Measurements from ENCODE around the gene ERBB3.

ERBB3 gene

DNA sequence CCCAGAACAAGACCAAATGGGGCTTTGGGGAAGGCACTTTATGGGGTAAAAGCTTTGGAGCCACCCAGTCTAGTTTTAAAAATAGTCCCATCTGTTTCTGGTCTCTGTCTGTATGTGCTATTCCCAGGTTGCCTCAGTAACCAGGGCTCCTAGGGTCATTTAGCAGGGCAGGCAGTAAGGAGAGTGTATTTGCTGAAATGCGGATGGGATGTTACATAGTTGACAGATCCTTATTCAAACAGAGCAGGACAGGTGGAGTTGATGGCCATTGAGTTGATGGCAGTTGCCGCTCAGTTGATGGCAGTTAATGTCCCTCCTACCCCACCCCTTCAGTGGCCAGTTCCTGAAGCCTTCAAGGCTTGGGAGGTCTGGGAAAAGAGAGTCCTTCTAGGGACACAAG lies 42.7 kb downstream of the ERBB3 start (continued):
- TF ChIP-seq, protein P1, sequence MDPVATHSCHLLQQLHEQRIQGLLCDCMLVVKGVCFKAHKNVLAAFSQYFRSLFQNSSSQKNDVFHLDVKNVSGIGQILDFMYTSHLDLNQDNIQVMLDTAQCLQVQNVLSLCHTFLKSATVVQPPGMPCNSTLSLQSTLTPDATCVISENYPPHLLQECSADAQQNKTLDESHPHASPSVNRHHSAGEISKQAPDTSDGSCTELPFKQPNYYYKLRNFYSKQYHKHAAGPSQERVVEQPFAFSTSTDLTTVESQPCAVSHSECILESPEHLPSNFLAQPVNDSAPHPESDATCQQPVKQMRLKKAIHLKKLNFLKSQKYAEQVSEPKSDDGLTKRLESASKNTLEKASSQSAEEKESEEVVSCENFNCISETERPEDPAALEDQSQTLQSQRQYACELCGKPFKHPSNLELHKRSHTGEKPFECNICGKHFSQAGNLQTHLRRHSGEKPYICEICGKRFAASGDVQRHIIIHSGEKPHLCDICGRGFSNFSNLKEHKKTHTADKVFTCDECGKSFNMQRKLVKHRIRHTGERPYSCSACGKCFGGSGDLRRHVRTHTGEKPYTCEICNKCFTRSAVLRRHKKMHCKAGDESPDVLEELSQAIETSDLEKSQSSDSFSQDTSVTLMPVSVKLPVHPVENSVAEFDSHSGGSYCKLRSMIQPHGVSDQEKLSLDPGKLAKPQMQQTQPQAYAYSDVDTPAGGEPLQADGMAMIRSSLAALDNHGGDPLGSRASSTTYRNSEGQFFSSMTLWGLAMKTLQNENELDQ (tag by site-specific recombination; IDR thresholded peaks at IDR 0.05; ENCODE audit: low read depth): no peak

DNA sequence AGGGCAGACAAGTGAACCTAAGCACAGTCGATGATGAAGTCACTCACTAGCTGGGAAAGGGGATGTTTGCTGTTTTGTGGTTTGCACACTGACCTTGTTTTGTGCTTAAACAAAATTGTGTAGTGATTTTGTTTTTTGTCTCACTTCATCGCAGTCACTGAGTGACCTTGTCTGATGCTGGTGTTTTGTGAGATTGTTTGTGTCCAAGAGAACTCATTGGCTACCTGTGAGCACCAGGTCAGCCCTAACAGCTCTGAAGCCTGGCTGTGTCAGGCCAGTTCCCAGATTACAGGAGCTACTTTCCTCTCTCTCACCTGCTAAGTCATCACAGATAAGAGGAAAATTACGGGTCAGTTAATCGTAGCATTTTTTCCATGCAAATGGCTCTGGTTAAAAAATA lies 44.2 kb downstream of the ERBB3 start:
- no peak overlapping the region for H3K4me3 ChIP-seq (ENCODE audit: low read depth, low read length)
- TF ChIP-seq ZFP37 (tag by site-specific recombination; IDR thresholded peaks at IDR 0.05) (0 out of 2 replicates have a peak, but pooled peaks have one; percentile 33), ZNF362 (tag by site-specific recombination; IDR thresholded peaks at IDR 0.05) (no peak)
- H3K4me1 ChIP-seq (ENCODE audit: control insufficient read depth, insufficient read depth, low read length): peaks cover 10% of the 10 kb centered on the region
- POLR2A ChIA-PET: interaction anchor here (0.9 to 2.0 kb wide), 3 partner anchors 35 to 65 kb away, joined by 3 to 6 read pairs (median 4); partner anchors contain the start of gene SMARCC2
- no peaks in the 10 kb centered on the region for H3K9me3 ChIP-seq (ENCODE audit: control insufficient read depth, insufficient read depth, low read depth, low read length)
- H3K36me3 ChIP-seq (ENCODE audit: control insufficient read depth in 2 of 2, insufficient read depth in 1 of 2, low read length in 2 of 2): peaks cover 0 to 38% of the 10 kb centered on the region in 2 experiments; a peak in 2 of 3 replicates
- CTCF ChIA-PET: interaction anchor here (0.6 to 6.8 kb wide), 9 partner anchors 15 to 411 kb away, joined by 3 to 65 read pairs (median 3); partner anchors contain the start of gene SMARCC2
- no peak overlapping the region for H3K27ac ChIP-seq (ENCODE audit: extremely low read depth, low read depth, low read length)

DNA sequence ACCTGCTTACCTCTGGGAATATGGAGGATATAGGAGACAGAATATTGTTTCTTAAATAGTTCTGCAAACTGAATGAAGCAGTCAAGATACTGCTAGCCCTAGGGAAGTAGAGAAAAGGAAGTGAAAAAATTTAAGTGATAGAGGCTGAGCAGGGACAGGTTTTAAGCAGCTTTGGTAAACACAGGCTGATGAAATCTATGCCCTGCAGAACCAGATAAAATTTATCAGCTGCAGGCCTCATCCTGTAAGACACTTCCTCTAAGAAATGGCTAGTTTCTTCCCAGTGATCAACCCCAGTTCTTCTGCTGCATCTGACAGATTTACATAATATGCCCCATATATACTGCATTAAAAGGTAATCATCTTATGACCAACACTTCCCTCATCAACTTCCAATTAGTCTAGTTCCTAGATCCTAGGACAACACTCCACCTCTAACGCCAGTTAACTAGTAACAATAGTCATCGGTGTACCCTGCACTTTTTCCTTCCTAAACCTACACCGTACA lies 46.8 kb downstream of the ERBB3 start:
- H3K9me3 ChIP-seq (ENCODE audit: control insufficient read depth, insufficient read depth, low read depth, low read length): no peaks in the 10 kb centered on the region
- no peak overlapping the region for H3K4me3 ChIP-seq (ENCODE audit: low read depth, low read length)
- peaks cover 6 to 34% of the 10 kb centered on the region in 2 experiments; a peak in 2 of 3 replicates for H3K36me3 ChIP-seq (ENCODE audit: control insufficient read depth in 2 of 2, insufficient read depth in 1 of 2, low read length in 2 of 2)
- no peak overlapping the region for H3K27ac ChIP-seq (ENCODE audit: extremely low read depth, low read depth, low read length)
- ChIA-PET CTCF (interaction anchor here (0.5 to 6.8 kb wide), 11 partner anchors 10 to 444 kb away, joined by 3 to 65 read pairs (median 3); partner anchors contain the start of genes COQ10A, MYL6, RNF41 and SMARCC2), POLR2A (interaction anchor here (0.9 to 3.8 kb wide), 9 partner anchors 9 to 63 kb away, joined by 3 to 99 read pairs (median 18); partner anchors contain the start of genes MYL6B, PA2G4, RPL41 and SMARCC2)
- peaks cover 9% of the 10 kb centered on the region for H3K4me1 ChIP-seq (ENCODE audit: control insufficient read depth, insufficient read depth, low read length)
- TF ChIP-seq TRIM28 (IDR thresholded peaks at IDR 0.05; ENCODE audit: borderline replicate concordance, low read length) (no peak), SP7 (tag by site-specific recombination; IDR thresholded peaks at IDR 0.05) (no peak), ZNF639 (tag by site-specific recombination; IDR thresholded peaks at IDR 0.05) (no peak), ZNF776 (tag by site-specific recombination; IDR thresholded peaks at IDR 0.05; ENCODE audit: borderline replicate concordance) (no peak), ZNF140 (tag by site-specific recombination; IDR thresholded peaks at IDR 0.05) (no peak), ZBTB1 (tag by site-specific recombination; IDR thresholded peaks at IDR 0.05) (no peak), ZNF280C (tag by site-specific recombination; IDR thresholded peaks at IDR 0.05) (no peak), ZNF830 (tag by site-specific recombination; IDR thresholded peaks at IDR 0.05; ENCODE audit: low read depth) (no peak)
- TF ChIP-seq, protein P2, sequence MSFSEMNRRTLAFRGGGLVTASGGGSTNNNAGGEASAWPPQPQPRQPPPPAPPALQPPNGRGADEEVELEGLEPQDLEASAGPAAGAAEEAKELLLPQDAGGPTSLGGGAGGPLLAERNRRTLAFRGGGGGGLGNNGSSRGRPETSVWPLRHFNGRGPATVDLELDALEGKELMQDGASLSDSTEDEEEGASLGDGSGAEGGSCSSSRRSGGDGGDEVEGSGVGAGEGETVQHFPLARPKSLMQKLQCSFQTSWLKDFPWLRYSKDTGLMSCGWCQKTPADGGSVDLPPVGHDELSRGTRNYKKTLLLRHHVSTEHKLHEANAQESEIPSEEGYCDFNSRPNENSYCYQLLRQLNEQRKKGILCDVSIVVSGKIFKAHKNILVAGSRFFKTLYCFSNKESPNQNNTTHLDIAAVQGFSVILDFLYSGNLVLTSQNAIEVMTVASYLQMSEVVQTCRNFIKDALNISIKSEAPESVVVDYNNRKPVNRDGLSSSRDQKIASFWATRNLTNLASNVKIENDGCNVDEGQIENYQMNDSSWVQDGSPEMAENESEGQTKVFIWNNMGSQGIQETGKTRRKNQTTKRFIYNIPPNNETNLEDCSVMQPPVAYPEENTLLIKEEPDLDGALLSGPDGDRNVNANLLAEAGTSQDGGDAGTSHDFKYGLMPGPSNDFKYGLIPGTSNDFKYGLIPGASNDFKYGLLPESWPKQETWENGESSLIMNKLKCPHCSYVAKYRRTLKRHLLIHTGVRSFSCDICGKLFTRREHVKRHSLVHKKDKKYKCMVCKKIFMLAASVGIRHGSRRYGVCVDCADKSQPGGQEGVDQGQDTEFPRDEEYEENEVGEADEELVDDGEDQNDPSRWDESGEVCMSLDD (tag by site-specific recombination; IDR thresholded peaks at IDR 0.05): no peak

Data from HEK293 (cell line).